Testis (tissue), 3 donors: ENCODE results near the gene NGB. TPM values are rescaled to one million over a fixed set of nuclear protein-coding genes. Genes with fewer than 3 reads are reported as not detected.
"Not testable (repeated sequence)": the region's sequence is repeated elsewhere in the genome, so short reads cannot be mapped to it uniquely, and the experiment has no call there.

ENCODE experiments used
- DNase-seq: peaks from one replicate; pipeline ENCODE4 v3.0.0-alpha.2; 2019
- H3K27ac ChIP-seq, 2 donors: fragments of 200-600 bp; sonication (generic); one replicate each; pipeline ENCODE4 v1.5.1; 2019
- H3K27me3 ChIP-seq: fragments of 200-600 bp; sonication (generic); one replicate; pipeline ENCODE4 v1.5.1; 2019
- H3K36me3 ChIP-seq: fragments of 200-600 bp; sonication (generic); one replicate; pipeline ENCODE4 v1.5.1; 2017; ENCODE audit warnings: low read depth; ENCODE audit errors: missing control alignments
- H3K4me1 ChIP-seq: fragments of 200-600 bp; sonication (generic); one replicate; pipeline ENCODE4 v1.5.1; 2019
- H3K4me3 ChIP-seq, 2 donors: fragments of 200-600 bp; sonication (generic); one replicate each; pipeline ENCODE4 v1.5.1; 2017 to 2019
- H3K9me3 ChIP-seq: fragments of 200-600 bp; sonication (generic); one replicate; pipeline ENCODE4 v1.5.1; 2017
- CTCF ChIP-seq, 3 experiments: fragments of 450-650 bp in 2 of 3; fragments of 200-600 bp in 1 of 3; sonication (generic) in 1 of 3; IDR thresholded peaks; one replicate each; pipeline ENCODE4 v1.5.1; 2016 to 2019; ENCODE audit warnings: antibody characterized with exemption in 3 of 3, mild to moderate bottlenecking in 2 of 3, moderate library complexity in 1 of 3
- POLR2A ChIP-seq: fragments of 450-650 bp; IDR thresholded peaks from one replicate; pipeline ENCODE4 v1.6.1; 2017; ENCODE audit warnings: antibody characterized with exemption, mild to moderate bottlenecking, moderate library complexity
- WGBS, 2 donors: methylation state at CpG; one replicate each; pipeline ENCODE4 v1.1.5; 2018; 5-methylcytosine and 5-hydroxymethylcytosine counted together
- intact Hi-C: fragments of 100-400 bp; cut with DNase I; formaldehyde crosslinking; loops from one replicate; pipeline ENCODE4 v1.15.1; 2023; ENCODE audit warnings: low total_unique reads
- polyA plus RNA-seq: library from polyadenylated mRNA; stranded (reverse); fragments of 350-450 nt; fragmentation: Illumina TruSeq; extraction: RNeasy Lipid Tissue Mini Kit (QIAGEN cat#74804); gene quantifications from one replicate; pipeline ENCODE4 v1.2.3, GENCODE V29; 2014; ENCODE audit warnings: low read depth, low replicate concordance; ENCODE audit not compliant: insufficient read depth
- total RNA-seq, 2 donors: library from RNA; depleted of rRNA; stranded (reverse); fragments of >200 nt; gene quantifications; one replicate each; pipeline ENCODE4 v1.2.3, GENCODE V29; 2016

Gene NGB
- total and polyA plus RNA-seq, 3 donors from 2014 or later, result 0.76 to 1.3 (median 1.1) TPM

GRCh38 chr14:77284466-77284865 lies 13.5 kb upstream of the NGB start:
- no peak for DNase-seq
- Histone ChIP-seq H3K9me3 (no peaks in the 10 kb centered on the region), H3K27me3 (no peaks in the 10 kb centered on the region), H3K4me1 (no peaks in the 10 kb centered on the region), H3K4me3 (no peak overlapping the region), H3K27ac (no peak overlapping the region), H3K36me3 (no peaks in the 10 kb centered on the region)
- no peak for TF ChIP-seq POLR2A
- TF ChIP-seq CTCF (IDR thresholded peaks at IDR 0.05), result no peak
- WGBS, 2 donors, result 82 to 87% methylated on average over 5 of the region's 5 CpGs
- intact Hi-C loops, result no loop called here

- 83 to 87% methylated on average over 4 of the region's 4 CpGs for WGBS, 2 donors
- H3K4me1 ChIP-seq, result no peaks in the 10 kb centered on the region
- no peaks in the 10 kb centered on the region for H3K27me3 ChIP-seq
- H3K4me3 ChIP-seq, result no peak overlapping the region
- no peaks in the 10 kb centered on the region for H3K36me3 ChIP-seq
- no peak overlapping the region for H3K27ac ChIP-seq
- intact Hi-C loops, result no loop called here
- DNase-seq, result no peak
- no peaks in the 10 kb centered on the region for H3K9me3 ChIP-seq
- no peak for TF ChIP-seq POLR2A
- TF ChIP-seq CTCF (IDR thresholded peaks at IDR 0.05), result no peak
Observed at GRCh38 chr14:77284066-77284465, 13.1 kb upstream of the NGB start.

GRCh38 chr14:77281852-77282410 lies 10.9 kb upstream of the NGB start:
- Histone ChIP-seq H3K27me3 (no peaks in the 10 kb centered on the region), H3K27ac (no peak overlapping the region), H3K36me3 (no peaks in the 10 kb centered on the region), H3K9me3 (no peaks in the 10 kb centered on the region), H3K4me1 (no peaks in the 10 kb centered on the region), H3K4me3 (no peak overlapping the region)
- WGBS, 2 donors, result 70 to 90% methylated on average over 6 of the region's 6 CpGs
- intact Hi-C loops, result no loop called here
- no peak for DNase-seq
- TF ChIP-seq POLR2A, result no peak
- TF ChIP-seq CTCF (IDR thresholded peaks at IDR 0.05), result no peak

- 93 to 96% methylated on average over 4 of the region's 4 CpGs for WGBS, 2 donors
- H3K4me3 ChIP-seq, H3K27ac ChIP-seq, intact Hi-C loops, H3K9me3 ChIP-seq, H3K36me3 ChIP-seq, H3K27me3 ChIP-seq, H3K4me1 ChIP-seq, DNase-seq: not testable (repeated sequence)
Observed at GRCh38 chr14:77280921-77281320, 9.9 kb upstream of the NGB start.

GRCh38 chr14:77279719-77280118 lies 8.7 kb upstream of the NGB start:
- DNase-seq, result no peak
- no peaks in the 10 kb centered on the region for H3K9me3 ChIP-seq
- H3K27ac ChIP-seq, result peak overlapping the region in 1 of 2 donors; percentile 56
- intact Hi-C loops, result no loop called here
- H3K36me3 ChIP-seq, result no peaks in the 10 kb centered on the region
- TF ChIP-seq POLR2A (no peak), CTCF (IDR thresholded peaks at IDR 0.05) (no peak)
- no peaks in the 10 kb centered on the region for H3K27me3 ChIP-seq
- 89 to 100% methylated on average over 3 to 13 of the region's 13 CpGs for WGBS, 2 donors
- no peaks in the 10 kb centered on the region for H3K4me1 ChIP-seq
- H3K4me3 ChIP-seq, result no peak overlapping the region
